KMS-11 (cell line): Measurements from ENCODE around the gene THRAP3.

ENCODE experiments used
- H2AFZ ChIP-seq: fragments of 200-600 bp; sonication (generic); 2 replicates; pipeline ENCODE4 v1.6.1; 2016; ENCODE audit warnings: antibody characterized with exemption, mixed run types, low read depth
- H3K27ac ChIP-seq: fragments of 200-600 bp; sonication (generic); 2 replicates; pipeline ENCODE4 v1.6.1; 2016; ENCODE audit warnings: mild to moderate bottlenecking, mixed run types
- H3K27me3 ChIP-seq: fragments of 200-600 bp; sonication (generic); 2 replicates; pipeline ENCODE4 v1.6.1; 2017; ENCODE audit warnings: mild to moderate bottlenecking, low read depth, mixed run types, moderate library complexity; ENCODE audit not compliant: insufficient read depth
- H3K36me3 ChIP-seq: fragments of 200-600 bp; sonication (generic); 2 replicates; pipeline ENCODE4 v1.6.1; 2017; ENCODE audit warnings: mild to moderate bottlenecking, mixed run types; ENCODE audit not compliant: insufficient read depth
- H3K4me1 ChIP-seq: fragments of 200-600 bp; sonication (generic); 2 replicates; pipeline ENCODE4 v1.6.1; 2016; ENCODE audit warnings: mild to moderate bottlenecking, low read depth, mixed run types; ENCODE audit not compliant: poor library complexity, severe bottlenecking
- H3K4me2 ChIP-seq: fragments of 200-600 bp; sonication (generic); 2 replicates; pipeline ENCODE4 v1.7.0; 2016; ENCODE audit warnings: mild to moderate bottlenecking, mixed run types
- H3K4me3 ChIP-seq: fragments of 200-600 bp; sonication (generic); IDR thresholded peaks from 2 replicates; pipeline ENCODE4 v1.6.1; 2017; ENCODE audit warnings: low read depth, low read length, mixed read lengths; ENCODE audit not compliant: insufficient read depth
- H3K79me2 ChIP-seq: fragments of 200-600 bp; sonication (generic); 2 replicates; pipeline ENCODE4 v1.6.1; 2016; ENCODE audit warnings: low read depth, mixed run types; ENCODE audit not compliant: insufficient read depth
- H3K9ac ChIP-seq: fragments of 200-600 bp; sonication (generic); 2 replicates; pipeline ENCODE4 v1.6.1; 2016; ENCODE audit warnings: mild to moderate bottlenecking, mixed run types
- H4K20me1 ChIP-seq: fragments of 200-600 bp; sonication (generic); 2 replicates; pipeline ENCODE4 v1.6.1; 2016; ENCODE audit warnings: mild to moderate bottlenecking, mixed run types; ENCODE audit not compliant: insufficient read depth
- CTCF ChIP-seq: fragments of 200-600 bp; sonication (generic); conservative IDR thresholded peaks from 2 replicates; pipeline ENCODE4 v1.6.1; 2017; ENCODE audit warnings: low read depth, mild to moderate bottlenecking, antibody characterized with exemption, low read length, moderate library complexity, mixed read lengths

Gene THRAP3

DNA sequence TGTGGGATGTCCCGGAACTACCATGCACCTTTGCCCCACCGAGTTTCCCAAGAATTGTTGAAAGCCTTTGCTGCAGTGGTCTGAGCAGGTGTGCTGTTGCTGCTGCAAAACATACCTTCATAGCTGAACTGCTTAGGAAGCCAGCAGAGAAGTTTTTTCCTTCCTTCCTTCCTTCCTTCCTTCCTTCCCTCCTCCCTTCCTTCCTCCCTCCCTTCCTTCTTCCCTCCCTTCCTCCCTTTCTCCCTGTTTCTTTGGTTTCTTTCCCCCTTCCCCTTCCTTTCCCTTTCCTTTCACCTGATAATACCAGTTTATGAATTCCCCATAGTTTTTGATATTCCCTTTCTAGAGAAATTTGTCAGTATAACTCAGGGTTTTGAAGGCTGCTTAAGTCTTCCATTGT is 71.1 kb downstream of the THRAP3 start:
- H4K20me1 ChIP-seq, result no peaks in the 10 kb centered on the region
- H3K9ac ChIP-seq, result no peak overlapping the region
- H3K36me3 ChIP-seq, result no peaks in the 10 kb centered on the region; the same call in 1 of the 2 replicates
- no peak overlapping the region for H3K27ac ChIP-seq
- no peak overlapping the region for H3K4me3 ChIP-seq
- TF ChIP-seq CTCF, result no peak
- H3K27me3 ChIP-seq, result no peaks in the 10 kb centered on the region
- H3K79me2 ChIP-seq, result no peaks in the 10 kb centered on the region
- H3K4me1 ChIP-seq, result peaks cover 10% of the 10 kb centered on the region
- no peak overlapping the region for H3K4me2 ChIP-seq
- H2AFZ ChIP-seq, result no peak overlapping the region

DNA sequence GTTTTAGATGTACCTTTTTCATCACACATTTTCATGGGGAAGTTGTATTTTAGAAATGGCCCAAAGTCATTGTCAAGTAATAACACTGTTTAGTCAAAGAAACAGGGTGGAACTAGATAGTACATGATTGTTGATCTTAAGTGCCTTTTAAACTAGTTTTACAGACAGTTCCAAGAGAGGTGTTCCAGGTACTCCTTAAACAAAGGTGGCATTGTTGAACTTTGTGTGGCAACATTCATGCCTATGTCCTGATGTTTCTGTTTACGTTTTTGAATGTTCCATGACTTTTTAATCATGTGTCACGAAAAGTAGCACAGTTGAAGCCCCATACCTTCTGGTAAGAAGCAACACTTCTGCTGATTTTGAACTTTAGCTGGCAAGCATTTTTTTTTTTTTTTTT is 72.8 kb downstream of the THRAP3 start:
- Histone ChIP-seq H3K36me3 (0 out of 2 replicates have a peak, but pooled peaks cover 3% of the 10 kb centered on the region), H4K20me1 (no peaks in the 10 kb centered on the region), H2AFZ (no peak overlapping the region), H3K4me2 (no peak overlapping the region), H3K27me3 (no peaks in the 10 kb centered on the region), H3K79me2 (no peaks in the 10 kb centered on the region), H3K4me1 (peaks cover 10% of the 10 kb centered on the region), H3K27ac (no peak overlapping the region), H3K9ac (no peak overlapping the region), H3K4me3 (no peak overlapping the region)
- no peak for TF ChIP-seq CTCF

- no peak overlapping the region for H3K4me3 ChIP-seq
- H3K9ac ChIP-seq, result no peak overlapping the region
- H3K36me3 ChIP-seq, result 0 out of 2 replicates have a peak, but pooled peaks cover 3% of the 10 kb centered on the region
- no peak overlapping the region for H3K4me2 ChIP-seq
- H3K27me3 ChIP-seq, result no peaks in the 10 kb centered on the region
- no peak overlapping the region for H2AFZ ChIP-seq
- no peak overlapping the region for H3K27ac ChIP-seq
- H3K79me2 ChIP-seq, result no peaks in the 10 kb centered on the region
- H3K4me1 ChIP-seq, result peaks cover 10% of the 10 kb centered on the region
- H4K20me1 ChIP-seq, result no peaks in the 10 kb centered on the region
- no peak for TF ChIP-seq CTCF
These were observed 74.4 kb downstream of the THRAP3 start for GRCh38 chr1:36298640-36299039.

GRCh38 chr1:36300526-36300925 is 76.3 kb downstream of the THRAP3 start:
- no peak for TF ChIP-seq CTCF
- Histone ChIP-seq H3K4me2 (no peak overlapping the region), H4K20me1 (no peaks in the 10 kb centered on the region), H3K36me3 (0 out of 2 replicates have a peak, but pooled peaks cover 3% of the 10 kb centered on the region), H3K4me3 (no peak overlapping the region), H2AFZ (no peak overlapping the region), H3K4me1 (peaks cover 14% of the 10 kb centered on the region), H3K27me3 (no peaks in the 10 kb centered on the region), H3K9ac (no peak overlapping the region), H3K79me2 (no peaks in the 10 kb centered on the region), H3K27ac (peak overlapping the region; percentile 35; the same call in 1 of the 2 replicates)
